GM03348 (cell line): ENCODE data around the gene SLC9B2.

Experiments used
- DNase-seq: peaks from one replicate; pipeline ENCODE4 v3.0.0; 2012; ENCODE audit warnings: low spot score

The SLC9B2 gene

GRCh38 chr4:103075894-103076746 is 441 bp downstream of the SLC9B2 start:
- DNase-seq: peak; percentile 86

DNA sequence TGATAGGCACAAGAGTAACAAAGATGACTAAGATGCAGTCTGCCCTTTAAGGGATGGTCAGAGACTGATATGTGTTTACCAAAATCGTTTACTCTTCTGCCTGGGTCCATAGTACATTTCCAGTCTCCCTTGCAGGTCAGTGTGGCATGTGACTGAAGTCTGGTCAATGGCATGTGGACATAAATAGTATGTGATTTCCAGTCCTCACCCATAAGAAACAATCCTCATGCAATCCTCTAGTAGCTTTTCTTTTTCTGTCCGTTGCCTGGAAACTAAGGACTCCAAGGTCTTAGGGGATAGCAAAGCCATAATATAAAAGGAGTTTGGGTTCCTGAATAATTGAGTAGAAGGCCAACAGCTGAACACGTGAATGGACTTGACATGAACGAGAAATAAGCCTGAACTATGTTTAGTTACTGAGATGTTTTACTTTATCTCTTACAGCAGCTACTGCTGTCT is 1.1 kb downstream of the SLC9B2 start:
- DNase-seq: peak; percentile 27

- DNase-seq: no peak
Measured at GRCh38 chr4:103074744-103075434, 1.7 kb downstream of the SLC9B2 start.

DNA sequence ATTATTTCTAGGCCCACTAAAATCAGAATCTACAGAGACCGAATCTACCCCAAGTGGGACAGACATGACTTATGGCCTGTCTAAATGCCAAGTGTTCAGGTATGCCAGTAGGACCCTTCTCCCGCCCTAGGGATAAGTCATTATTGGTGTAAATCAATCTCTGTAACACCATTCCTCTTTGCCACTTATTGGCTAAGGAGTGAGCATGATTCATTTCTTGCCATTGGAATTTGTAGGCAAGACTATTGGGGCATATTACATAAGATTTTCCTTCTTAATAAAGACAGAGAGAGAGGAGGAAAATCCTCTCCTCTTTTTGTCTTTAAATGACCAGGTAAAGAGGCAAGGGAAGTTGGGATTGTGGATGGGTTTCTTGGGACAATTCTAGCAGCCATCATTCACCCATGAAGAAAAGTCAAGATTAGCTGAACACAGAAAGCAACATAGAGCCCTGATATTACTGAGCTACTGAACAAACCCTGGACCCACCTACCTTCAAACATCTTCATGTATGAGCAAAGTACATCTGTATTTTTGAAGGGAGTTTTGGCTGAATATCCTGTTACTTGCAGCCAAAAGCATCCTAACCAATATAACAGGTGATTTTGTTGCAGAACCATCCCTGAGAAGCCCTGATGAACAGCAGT is 2.6 kb downstream of the SLC9B2 start:
- peak; percentile 15 for DNase-seq

- no peak for DNase-seq
Measured at GRCh38 chr4:103067841-103068547, 8.6 kb downstream of the SLC9B2 start.

DNA sequence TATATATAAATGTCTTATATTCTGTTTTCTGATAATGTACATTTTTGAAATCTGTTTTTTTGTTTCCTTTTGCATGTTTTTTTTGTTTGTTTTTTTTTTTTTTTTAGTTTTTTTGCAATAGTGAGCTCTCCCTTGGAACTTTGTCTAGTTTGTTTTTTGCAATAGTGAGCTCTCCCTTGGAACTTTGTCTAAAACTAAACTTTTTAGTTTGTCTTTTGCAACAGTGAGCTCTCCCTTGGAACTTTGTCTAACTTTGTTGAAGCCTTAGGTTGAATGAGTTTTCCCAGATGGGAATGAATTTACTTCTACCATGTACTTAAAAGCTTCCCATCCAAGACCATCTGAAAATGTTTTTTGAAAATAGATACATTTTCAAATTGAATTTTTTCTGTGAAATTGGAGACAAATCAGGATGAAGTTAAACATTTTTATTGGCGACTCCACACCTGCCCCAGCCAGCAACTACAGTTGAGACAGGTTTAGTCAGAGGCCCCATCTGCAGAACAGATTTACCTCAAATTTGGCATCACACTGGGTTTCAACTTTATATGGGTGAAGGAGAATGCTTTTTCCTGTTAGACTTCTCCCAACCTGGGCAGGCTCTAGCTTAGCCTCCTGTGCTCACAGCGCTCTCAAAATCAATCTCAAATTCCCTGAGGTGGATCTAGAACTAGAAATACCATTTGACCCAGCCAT is 16.0 kb downstream of the SLC9B2 start:
- no peak for DNase-seq

GRCh38 chr4:103054030-103054429 is 22.5 kb downstream of the SLC9B2 start:
- DNase-seq: no peak

DNA sequence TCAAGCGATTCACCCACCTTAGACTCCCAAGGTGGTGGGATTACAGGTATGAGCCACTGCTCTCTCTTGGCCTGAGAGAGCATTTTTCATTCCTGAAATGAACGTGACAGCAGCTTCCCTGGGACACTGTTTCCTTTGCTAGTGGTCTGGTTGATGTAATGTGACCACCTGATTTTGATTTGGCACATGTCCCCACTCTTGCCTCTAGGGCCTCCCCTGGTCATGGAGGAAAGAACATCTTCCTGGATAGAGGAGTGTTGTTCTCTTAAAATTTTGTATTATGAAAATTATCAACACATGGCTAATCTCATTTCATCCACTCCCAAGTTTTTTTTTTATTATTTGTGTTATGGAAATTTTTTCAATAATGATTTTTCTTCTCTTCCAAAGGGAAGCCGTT is 23.8 kb downstream of the SLC9B2 start:
- no peak for DNase-seq

DNA sequence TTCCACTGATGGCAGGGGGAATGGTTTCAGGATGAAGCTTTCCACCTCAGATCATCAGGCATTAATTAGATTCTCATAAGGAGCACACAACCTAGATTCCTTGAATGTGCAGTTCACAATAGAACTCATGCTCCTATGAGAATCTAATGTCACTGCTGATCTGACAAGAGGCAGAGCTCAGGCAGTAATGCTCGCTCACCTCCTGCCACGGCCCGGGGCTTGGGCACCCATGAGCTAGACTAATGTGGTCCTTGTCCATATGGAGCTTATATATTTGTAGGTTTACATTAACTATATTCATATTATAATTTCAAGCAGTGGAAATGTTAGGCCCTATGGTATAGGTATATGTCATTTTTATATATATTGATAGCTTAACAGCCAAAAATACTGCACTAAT is 24.4 kb downstream of the SLC9B2 start:
- no peak for DNase-seq

- DNase-seq: peak; percentile 17
Measured at GRCh38 chr4:103050736-103051436, 25.7 kb downstream of the SLC9B2 start.

- DNase-seq: peak; percentile 48
Measured at GRCh38 chr4:103046416-103047290, 29.9 kb downstream of the SLC9B2 start.

DNA sequence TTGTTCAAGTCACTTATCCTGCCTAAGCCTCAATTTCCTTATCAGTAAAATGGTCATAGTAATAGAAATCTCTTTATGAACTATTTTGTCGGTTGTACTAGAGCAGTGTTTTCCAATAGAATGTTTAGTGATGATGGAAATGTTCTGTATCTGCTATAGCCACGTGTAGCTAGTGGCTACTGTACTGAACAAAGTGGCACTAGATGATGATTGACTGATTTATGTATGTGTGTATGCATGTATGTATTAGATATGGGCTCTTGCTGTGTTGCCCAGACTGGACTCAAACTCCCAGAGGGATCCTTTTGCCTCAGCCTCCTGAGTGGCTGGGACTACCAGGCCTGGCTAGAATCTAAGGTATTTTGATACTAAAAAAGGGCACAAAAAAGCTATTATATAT is 32.4 kb downstream of the SLC9B2 start:
- no peak for DNase-seq

DNA sequence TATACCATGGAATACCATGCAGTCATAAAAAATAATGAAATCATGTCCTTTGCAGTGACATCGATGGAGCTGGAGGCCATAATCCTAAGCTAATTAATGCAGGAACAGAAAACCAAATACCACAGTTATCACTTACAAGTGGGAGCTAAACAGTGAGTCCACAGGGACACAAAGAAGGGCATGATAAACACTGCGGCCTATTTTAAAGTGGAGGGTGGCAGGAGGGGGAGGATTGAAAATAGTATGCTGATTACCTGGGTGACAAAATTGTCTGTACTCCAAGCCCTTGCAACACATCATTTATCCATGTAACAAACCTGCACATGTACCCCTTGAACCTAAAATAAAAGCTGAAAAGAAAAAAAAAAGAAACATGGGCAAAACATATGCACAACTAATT is 40.4 kb downstream of the SLC9B2 start:
- DNase-seq: no peak

- no peak for DNase-seq
Measured at GRCh38 chr4:103032574-103032973, 44.0 kb downstream of the SLC9B2 start.

GRCh38 chr4:103030791-103031190 is 45.8 kb downstream of the SLC9B2 start:
- DNase-seq: no peak

GRCh38 chr4:103029300-103029699 is 47.3 kb downstream of the SLC9B2 start:
- no peak for DNase-seq

- no peak for DNase-seq
Measured at GRCh38 chr4:103026868-103027267, 49.7 kb downstream of the SLC9B2 start.

GRCh38 chr4:103024996-103025395 is 51.6 kb downstream of the SLC9B2 start:
- DNase-seq: no peak

GRCh38 chr4:103021120-103021519 is 55.4 kb downstream of the SLC9B2 start:
- no peak for DNase-seq
